Measurements from ENCODE around the gene IGFN1.

DNA sequence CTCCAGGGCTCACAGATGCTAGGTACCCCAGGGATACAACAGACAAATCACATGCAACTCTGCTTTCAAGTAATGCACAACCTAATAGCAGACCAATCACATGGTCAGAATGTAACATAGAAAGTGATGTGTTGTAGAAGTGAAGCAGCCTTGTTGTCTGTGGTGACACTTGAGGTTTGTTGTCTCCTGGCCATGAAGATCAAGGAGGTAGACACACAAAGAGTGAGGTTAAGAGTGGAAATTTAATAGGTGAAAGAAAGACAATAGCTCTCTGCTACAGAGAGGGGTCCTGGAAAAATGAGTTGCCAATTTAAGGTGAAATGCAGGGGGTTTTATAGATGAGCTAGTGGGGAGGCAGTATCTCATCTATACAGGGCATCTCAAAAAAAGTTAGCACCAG lies 33.8 kb upstream of the IGFN1 start:
- TF ChIP-seq NR0B1 (IDR thresholded peaks at IDR 0.05; ENCODE audit: partially characterized antibody), result no peak
- TF ChIP-seq ZSCAN29 (IDR thresholded peaks at IDR 0.05), result no peak
- TF ChIP-seq CTCF (IDR thresholded peaks at IDR 0.05 in 2 of 3, conservative IDR thresholded peaks at IDR 0.05 in 1 of 3; ENCODE audit: insufficient read depth in 2 of 3, low read depth in 1 of 3, low read length in 3 of 3), result no peak
- TF ChIP-seq HNRNPLL (IDR thresholded peaks at IDR 0.05; ENCODE audit: low read depth, low read length, poor library complexity, severe bottlenecking), result no peak
- TF ChIP-seq TAF7 (tag; IDR thresholded peaks at IDR 0.05), result no peak
- no peak for TF ChIP-seq CHD1 (IDR thresholded peaks at IDR 0.05; ENCODE audit: low read length)
- TF ChIP-seq GABPA (tag; conservative IDR thresholded peaks at IDR 0.05; ENCODE audit: low read depth), result no peak
- no peak for TF ChIP-seq CBX2 (IDR thresholded peaks at IDR 0.05; ENCODE audit: insufficient read depth, low read length, poor library complexity, severe bottlenecking)
- no peak for TF ChIP-seq USF2 (CRISPR knock-in tag; IDR thresholded peaks at IDR 0.05)

All from K562 (cell line).